A549 (cell line): ENCODE data around the gene CELSR1. TPM values are rescaled to one million over a fixed set of nuclear protein-coding genes. Genes with fewer than 3 reads are reported as not detected.
A peak's percentile ranks its signal among the peaks of the same experiment; 100 is the strongest.

Source experiments
- ATAC-seq, 2 experiments: fragments of 200-7000 bp in 1 of 2; fragments of >200 bp in 1 of 2; cut with Nextera tagmentation in 1 of 2; cut with Tn5 transposase in 1 of 2; 3 replicates each; pipeline versions ENCODE4 v1.8.0 to v1.9.1; 2018 to 2020; ENCODE audit warnings: mild to moderate bottlenecking in 1 of 2, moderate library complexity in 1 of 2
- CTCF ChIA-PET: fragments of 300-600 bp; sonication (Branson Sonifier 250); formaldehyde crosslinking; extraction: SDS; loops from one replicate; lab custom pipeline; 2021; ENCODE audit warnings: antibody characterized with exemption, inconsistent platforms; lab: Yijun Ruan, JAX
- POLR2A ChIA-PET: fragments of 350-600 bp; formaldehyde crosslinking; extraction: SDS; loops from one replicate; lab custom pipeline; 2021; ENCODE audit warnings: antibody characterized with exemption, inconsistent platforms; lab: Yijun Ruan, JAX
- DNase-seq, 2 experiments: peaks; one replicate each; pipeline versions ENCODE4 v3.0.0 to v3.0.0-alpha.2; 2011 to 2016; ENCODE audit warnings: low read depth in 1 of 2, low spot score in 1 of 2
- FAIRE-seq: peaks from 2 replicates; lab custom pipeline; 2011; peaks lifted over from hg19 to GRCh38; lab: Jason Lieb, UNC
- H3K27ac ChIP-seq, 2 experiments: fragments of >200 bp; sonication (Bioruptor Twin); formaldehyde crosslinking; 3 replicates each; pipeline ENCODE4 v1.5.1; 2016 to 2017
- H3K4me1 ChIP-seq: fragments of >200 bp; sonication (Bioruptor Twin); formaldehyde crosslinking; 3 replicates; pipeline ENCODE4 v1.6.1; 2016
- H3K4me2 ChIP-seq: fragments of >200 bp; sonication (Bioruptor Twin); formaldehyde crosslinking; 3 replicates; pipeline ENCODE4 v1.6.1; 2016
- H3K4me3 ChIP-seq: fragments of >200 bp; sonication (Bioruptor Twin); formaldehyde crosslinking; 3 replicates; pipeline ENCODE4 v1.5.1; 2016
- H3K9me3 ChIP-seq: fragments of >200 bp; sonication (Bioruptor Twin); formaldehyde crosslinking; 3 replicates; pipeline ENCODE4 v1.6.1; 2016
- BHLHE40 ChIP-seq: IDR thresholded peaks from 2 replicates; pipeline ENCODE4 v1.6.1; 2012; ENCODE audit warnings: low read depth, low read length, inconsistent platforms
- CEBPB ChIP-seq, 2 experiments: fragments of >200 bp in 1 of 2; sonication (Bioruptor Twin) in 1 of 2; formaldehyde crosslinking in 1 of 2; IDR thresholded peaks; 2 replicates each; pipeline ENCODE4 v1.6.1; 2012 to 2016
- CHD4 ChIP-seq: fragments of 200-600 bp; sonication (generic); IDR thresholded peaks from 2 replicates; pipeline ENCODE4 v1.6.1; 2016; ENCODE audit warnings: antibody characterized with exemption, mild to moderate bottlenecking, borderline replicate concordance
- EHF ChIP-seq: fragments of 250-450 bp; sonication (Bioruptor Pico); IDR thresholded peaks from 2 replicates; pipeline ENCODE4 v1.5.0; 2020; ENCODE audit warnings: mild to moderate bottlenecking
- FOSL2 ChIP-seq, 2 experiments: fragments of 450-650 bp in 1 of 2; fragments of >200 bp in 1 of 2; sonication (Bioruptor Twin) in 1 of 2; formaldehyde crosslinking; IDR thresholded peaks; 2 replicates each; pipeline versions ENCODE4 v1.5.0 to v1.6.1; 2016 to 2020; ENCODE audit warnings: mild to moderate bottlenecking in 1 of 2, moderate library complexity in 1 of 2
- FOXS1 ChIP-seq: fragments of 250-450 bp; sonication (Bioruptor Pico); IDR thresholded peaks from 2 replicates; pipeline ENCODE4 v1.5.0; 2020; ENCODE audit warnings: mild to moderate bottlenecking, moderate library complexity
- HDAC2 ChIP-seq: fragments of 200-600 bp; sonication (generic); IDR thresholded peaks from 2 replicates; pipeline ENCODE4 v1.6.1; 2016
- JUN ChIP-seq, 2 experiments: fragments of >200 bp; sonication (Bioruptor Twin); formaldehyde crosslinking; IDR thresholded peaks; 2 replicates in 1 of 2; 3 replicates in 1 of 2; pipeline ENCODE4 v1.6.1; 2016 to 2017
- JUNB ChIP-seq: fragments of >200 bp; sonication (Bioruptor Twin); formaldehyde crosslinking; IDR thresholded peaks from 2 replicates; pipeline ENCODE4 v1.6.1; 2016
- KDM1A ChIP-seq: fragments of 200-600 bp; sonication (generic); IDR thresholded peaks from 2 replicates; pipeline ENCODE4 v1.6.1; 2016; ENCODE audit warnings: low read depth, mild to moderate bottlenecking
- RFX5 ChIP-seq: fragments of 450-650 bp; IDR thresholded peaks from 2 replicates; pipeline ENCODE4 v1.7.1; 2014; ENCODE audit warnings: antibody characterized with exemption, mild to moderate bottlenecking, moderate library complexity
- WGBS: methylation state at CpG from one replicate; pipeline ENCODE4 v1.1.6; 2017; ENCODE audit errors: missing lambda C conversion rate; 5-methylcytosine and 5-hydroxymethylcytosine counted together
- polyA plus RNA-seq, 4 experiments: library from polyadenylated mRNA; depleted of rRNA in 3 of 4; stranded (reverse); fragments of >200 nt; fragmentation: RNase III in 1 of 4; extraction: RNeasy Plus Mini Kit Qiagen cat#74134 plus additional on column Dnase treatment in 1 of 4; gene quantifications; 2 replicates in 3 of 4; 3 replicates in 1 of 4; pipeline ENCODE4 v1.2.3, GENCODE V29; 2011 to 2017
- TF ChIP-seq, protein P1 (sequence below): fragments of 200-600 bp; sonication (generic); IDR thresholded peaks from 2 replicates; pipeline ENCODE4 v1.6.1; 2016; ENCODE audit warnings: antibody characterized with exemption, mild to moderate bottlenecking, moderate library complexity
- TF ChIP-seq, protein P2 (sequence below): fragments of 150-350 bp; IDR thresholded peaks from 2 replicates; pipeline ENCODE4 v1.6.1; 2014; ENCODE audit warnings: low read depth, mild to moderate bottlenecking, low read length

Gene CELSR1
- polyA plus RNA-seq, 2 of the 4 experiments (the other 2 are of a cell fraction), result 15.3 to 31.8 TPM

DNA sequence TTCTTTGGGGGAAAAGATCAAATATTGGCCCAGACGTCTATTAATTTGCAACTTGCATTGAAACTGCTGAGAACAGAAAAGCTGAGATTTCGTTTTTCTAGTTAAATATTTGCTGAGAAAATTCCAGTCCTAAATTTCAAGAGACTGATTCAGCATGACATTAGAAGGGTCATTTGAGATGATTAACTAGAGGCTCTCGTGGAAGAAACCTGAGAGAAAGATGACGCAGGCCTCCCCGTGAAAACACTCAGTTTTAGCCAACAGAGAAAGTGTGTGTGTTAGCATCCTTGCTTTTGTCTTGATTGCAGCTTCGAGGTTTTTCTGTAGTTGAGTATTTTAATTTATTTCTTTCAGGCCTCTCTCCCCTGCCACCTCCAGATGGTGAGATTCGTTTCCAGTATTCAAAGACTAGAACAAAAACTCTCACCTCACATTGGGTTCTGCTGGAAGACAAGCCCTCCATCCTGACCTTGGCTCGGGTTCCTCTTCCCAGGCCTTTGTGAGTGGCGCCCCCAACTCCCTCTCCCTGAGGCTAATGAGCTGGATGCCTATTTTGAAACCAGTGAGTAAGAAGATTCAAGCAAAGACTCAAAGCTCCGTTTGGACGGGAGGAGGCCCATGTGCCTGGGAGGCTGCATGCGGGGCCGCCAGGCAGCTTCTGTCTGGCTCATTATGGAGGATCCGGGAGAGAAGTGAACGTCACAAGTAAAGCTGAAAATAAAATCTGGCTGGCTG is 52.4 kb downstream of the CELSR1 start (continued):
- TF ChIP-seq, protein P1, sequence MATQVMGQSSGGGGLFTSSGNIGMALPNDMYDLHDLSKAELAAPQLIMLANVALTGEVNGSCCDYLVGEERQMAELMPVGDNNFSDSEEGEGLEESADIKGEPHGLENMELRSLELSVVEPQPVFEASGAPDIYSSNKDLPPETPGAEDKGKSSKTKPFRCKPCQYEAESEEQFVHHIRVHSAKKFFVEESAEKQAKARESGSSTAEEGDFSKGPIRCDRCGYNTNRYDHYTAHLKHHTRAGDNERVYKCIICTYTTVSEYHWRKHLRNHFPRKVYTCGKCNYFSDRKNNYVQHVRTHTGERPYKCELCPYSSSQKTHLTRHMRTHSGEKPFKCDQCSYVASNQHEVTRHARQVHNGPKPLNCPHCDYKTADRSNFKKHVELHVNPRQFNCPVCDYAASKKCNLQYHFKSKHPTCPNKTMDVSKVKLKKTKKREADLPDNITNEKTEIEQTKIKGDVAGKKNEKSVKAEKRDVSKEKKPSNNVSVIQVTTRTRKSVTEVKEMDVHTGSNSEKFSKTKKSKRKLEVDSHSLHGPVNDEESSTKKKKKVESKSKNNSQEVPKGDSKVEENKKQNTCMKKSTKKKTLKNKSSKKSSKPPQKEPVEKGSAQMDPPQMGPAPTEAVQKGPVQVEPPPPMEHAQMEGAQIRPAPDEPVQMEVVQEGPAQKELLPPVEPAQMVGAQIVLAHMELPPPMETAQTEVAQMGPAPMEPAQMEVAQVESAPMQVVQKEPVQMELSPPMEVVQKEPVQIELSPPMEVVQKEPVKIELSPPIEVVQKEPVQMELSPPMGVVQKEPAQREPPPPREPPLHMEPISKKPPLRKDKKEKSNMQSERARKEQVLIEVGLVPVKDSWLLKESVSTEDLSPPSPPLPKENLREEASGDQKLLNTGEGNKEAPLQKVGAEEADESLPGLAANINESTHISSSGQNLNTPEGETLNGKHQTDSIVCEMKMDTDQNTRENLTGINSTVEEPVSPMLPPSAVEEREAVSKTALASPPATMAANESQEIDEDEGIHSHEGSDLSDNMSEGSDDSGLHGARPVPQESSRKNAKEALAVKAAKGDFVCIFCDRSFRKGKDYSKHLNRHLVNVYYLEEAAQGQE, result no peak
- 0 out of 4 replicates have a peak, but pooled peaks of 1 of the 2 experiments have one; percentile 14 for TF ChIP-seq CEBPB (IDR thresholded peaks at IDR 0.05)
- 0 out of 2 replicates have a peak, but pooled peaks have one; percentile 30 for TF ChIP-seq FOSL2 (IDR thresholded peaks at IDR 0.05)
- peak; percentile 71 for TF ChIP-seq FOSL2 (CRISPR knock-in tag; IDR thresholded peaks at IDR 0.05)
- TF ChIP-seq KDM1A, result no peak
- TF ChIP-seq HDAC2, result no peak
- TF ChIP-seq BHLHE40, result no peak
- TF ChIP-seq JUN (IDR thresholded peaks at IDR 0.05), result 0 out of 5 replicates have a peak, but pooled peaks of 1 of the 2 experiments have one; percentile 16
- TF ChIP-seq JUNB, result peak; percentile 70
- TF ChIP-seq CHD4, result no peak

DNA sequence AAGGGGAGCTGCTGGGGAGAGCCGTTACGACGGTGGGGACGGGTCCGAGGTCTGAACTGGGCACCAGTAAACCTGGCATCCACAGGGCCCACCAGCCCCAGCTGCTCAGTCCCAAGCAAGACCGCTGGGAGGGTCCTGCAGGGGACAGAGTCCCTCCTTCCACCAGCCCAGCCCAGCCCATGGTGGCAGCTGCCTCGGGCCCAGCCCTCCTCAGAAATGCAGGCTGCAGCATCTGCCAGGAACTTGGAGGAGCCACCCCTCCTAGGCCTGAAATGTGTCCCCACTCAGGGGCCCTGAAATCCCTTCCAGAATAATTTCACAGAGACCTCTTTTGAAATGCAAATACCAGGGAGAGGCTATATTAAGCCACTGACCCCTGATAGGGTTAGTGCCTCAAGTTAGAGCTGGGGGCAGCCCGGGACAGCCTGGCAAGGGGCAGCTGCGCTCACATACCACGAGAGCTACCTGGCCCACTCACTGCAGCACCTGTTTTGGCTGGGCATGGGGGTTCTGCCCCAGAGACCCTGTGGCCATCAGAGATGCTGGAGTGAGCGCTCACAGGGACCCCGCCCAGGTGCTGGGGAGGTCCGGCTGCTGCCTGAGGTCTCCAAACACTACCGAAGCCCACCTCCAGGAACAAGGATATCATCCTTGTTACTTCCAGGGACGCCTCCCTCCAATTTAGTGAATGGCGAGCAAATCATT is 53.1 kb downstream of the CELSR1 start:
- Histone ChIP-seq H3K4me1 (peaks cover 89% of the 10 kb centered on the region), H3K4me3 (no peak overlapping the region; the same call in 2 of the 3 replicates), H3K27ac (peak overlapping the region; percentile 96 to 98), H3K4me2 (peak overlapping the region; percentile 90), H3K9me3 (no peaks in the 10 kb centered on the region)
- ChIA-PET POLR2A (interaction anchor here (1.3 kb wide), 1 partner anchor 31 kb away, joined by 4 read pairs; no protein-coding TSS in a partner anchor), CTCF (interaction anchor here (1.0 to 4.0 kb wide), 5 partner anchors 12 to 128 kb away, joined by 3 to 18 read pairs (median 4); no protein-coding TSS in a partner anchor)
- ATAC-seq (peak; percentile 37 to 73; a peak in 4 of 6 replicates), FAIRE-seq (no peak), DNase-seq (peak in 1 of 2 experiments; percentile 47)
- no peak for TF ChIP-seq RFX5
- TF ChIP-seq, protein P2, sequence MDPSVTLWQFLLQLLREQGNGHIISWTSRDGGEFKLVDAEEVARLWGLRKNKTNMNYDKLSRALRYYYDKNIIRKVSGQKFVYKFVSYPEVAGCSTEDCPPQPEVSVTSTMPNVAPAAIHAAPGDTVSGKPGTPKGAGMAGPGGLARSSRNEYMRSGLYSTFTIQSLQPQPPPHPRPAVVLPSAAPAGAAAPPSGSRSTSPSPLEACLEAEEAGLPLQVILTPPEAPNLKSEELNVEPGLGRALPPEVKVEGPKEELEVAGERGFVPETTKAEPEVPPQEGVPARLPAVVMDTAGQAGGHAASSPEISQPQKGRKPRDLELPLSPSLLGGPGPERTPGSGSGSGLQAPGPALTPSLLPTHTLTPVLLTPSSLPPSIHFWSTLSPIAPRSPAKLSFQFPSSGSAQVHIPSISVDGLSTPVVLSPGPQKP, result no peak
- 47% methylated on average over 10 of the region's 16 CpGs for WGBS

DNA sequence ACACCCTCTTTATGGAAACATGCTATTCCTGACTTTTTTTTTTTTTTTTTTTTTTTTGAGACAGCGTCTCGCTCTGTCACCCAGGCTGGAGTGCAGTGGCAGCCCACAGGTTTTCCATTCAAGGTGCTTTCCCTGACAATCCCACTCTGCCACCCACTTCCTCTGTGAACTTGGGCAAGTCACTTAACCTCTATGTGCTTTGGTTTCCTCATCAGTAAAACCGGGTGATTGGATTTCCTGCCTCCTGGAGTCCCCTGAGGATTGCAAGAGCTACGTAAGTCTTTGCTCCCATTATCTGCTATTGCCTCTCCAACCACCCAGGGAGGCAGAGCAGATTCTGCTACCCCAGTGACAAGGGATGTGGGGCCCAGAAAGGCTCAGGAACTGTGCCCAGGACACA is 54.1 kb downstream of the CELSR1 start:
- Histone ChIP-seq H3K4me2 (peak overlapping the region; percentile 90), H3K9me3 (no peaks in the 10 kb centered on the region), H3K4me3 (no peak overlapping the region), H3K4me1 (peaks cover 86% of the 10 kb centered on the region), H3K27ac (peak overlapping the region; percentile 96 to 98)
- ChIA-PET POLR2A (no interaction called here), CTCF (interaction anchor here (1.4 to 4.0 kb wide), 3 partner anchors 11 to 127 kb away, joined by 4 to 18 read pairs (median 4); no protein-coding TSS in a partner anchor)
- ATAC-seq (no peak), FAIRE-seq (no peak), DNase-seq (no peak)
- TF ChIP-seq FOXS1 (CRISPR knock-in tag), result no peak
- no peak for TF ChIP-seq KDM1A
- TF ChIP-seq EHF (CRISPR knock-in tag), result no peak
- TF ChIP-seq FOSL2 (IDR thresholded peaks at IDR 0.05), result no peak
- TF ChIP-seq FOSL2 (CRISPR knock-in tag; IDR thresholded peaks at IDR 0.05), result no peak
- WGBS, result 84% methylated on average over 3 of the region's 4 CpGs
